IPS DF 4.7 (cell line): ENCODE measurements around the gene ZSWIM7.

Experiments
- DNase-seq: peaks from one replicate; pipeline ENCODE4 v3.0.0-alpha.2; 2013; ENCODE audit warnings: low spot score; ENCODE audit errors: extremely low read depth

ZSWIM7 gene

GRCh38 chr17:15934866-15935265 lies 64.6 kb downstream of the ZSWIM7 start:
- no peak for DNase-seq

DNA sequence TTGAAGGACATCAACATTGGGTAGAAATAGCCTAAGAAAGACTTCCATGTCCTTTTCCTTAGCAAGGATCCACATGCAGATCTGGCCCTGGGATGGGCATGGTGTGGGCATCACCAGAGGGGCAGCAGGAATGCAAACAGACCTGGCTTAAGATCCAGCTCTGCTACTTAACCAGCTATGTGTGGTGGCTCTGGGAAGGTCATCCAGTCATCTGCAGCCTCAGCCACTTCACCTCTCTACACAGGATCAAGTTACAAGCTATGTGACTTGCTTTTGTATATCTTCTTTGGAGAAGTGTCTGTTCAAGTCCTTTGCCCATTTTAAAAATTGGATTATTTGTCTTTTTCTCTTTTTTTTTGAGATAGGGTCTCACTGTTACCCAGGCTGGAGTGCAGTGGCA lies 68.1 kb downstream of the ZSWIM7 start:
- no peak for DNase-seq

DNA sequence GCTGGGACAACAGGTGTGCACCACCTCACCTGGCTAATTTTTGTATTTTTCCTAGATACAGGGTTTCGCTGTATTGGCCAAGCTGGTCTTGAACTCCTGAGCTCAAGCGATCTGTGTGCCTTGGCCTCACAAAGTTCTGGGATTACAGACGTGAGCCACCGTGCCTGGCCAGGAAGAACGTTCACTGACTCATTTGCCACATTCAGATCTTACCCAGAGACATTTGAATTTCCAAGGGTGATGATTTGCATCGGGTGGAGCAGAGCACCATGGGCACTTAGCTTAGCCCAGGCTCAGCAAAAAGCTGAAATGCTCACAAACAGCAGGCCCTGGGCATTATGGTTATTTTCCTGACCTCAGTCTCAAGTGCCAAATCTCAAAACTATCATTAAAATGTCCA lies 69.1 kb downstream of the ZSWIM7 start:
- no peak for DNase-seq

GRCh38 chr17:15929941-15930340 lies 69.6 kb downstream of the ZSWIM7 start:
- DNase-seq: no peak

DNA sequence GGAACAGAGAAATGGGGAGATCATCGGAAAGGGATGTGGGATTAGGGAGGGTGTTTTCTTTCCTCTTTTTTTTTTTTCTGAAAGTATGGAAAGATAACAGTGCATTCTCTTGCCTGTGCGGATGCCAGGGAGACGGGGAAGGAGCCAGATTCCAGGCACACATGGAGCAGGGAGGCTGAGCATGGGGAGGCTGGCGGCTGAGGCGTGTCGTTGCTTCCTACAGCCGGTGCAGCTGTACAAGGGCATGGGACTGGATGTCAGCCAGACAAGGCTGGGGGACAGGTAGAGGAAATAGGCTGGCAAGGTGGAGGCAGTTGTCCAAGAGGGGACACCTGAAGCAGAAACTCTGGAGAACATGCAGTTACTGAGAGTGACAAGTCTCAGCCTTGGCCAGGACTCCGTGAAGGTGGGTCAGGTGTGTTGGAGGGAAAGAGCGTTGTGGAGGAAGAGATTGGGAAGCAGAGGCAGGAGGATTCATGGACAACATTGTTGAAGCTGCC lies 71.2 kb downstream of the ZSWIM7 start:
- DNase-seq: no peak
